Astrocyte (in vitro differentiated cells and primary cell): Measurements from ENCODE around the gene FGL2. TPM values are rescaled to one million over a fixed set of nuclear protein-coding genes. Genes with fewer than 3 reads are reported as not detected.

Source experiments
- DNase-seq: peaks from one replicate; pipeline ENCODE4 v3.0.0-alpha.2; 2010; ENCODE audit warnings: low read depth
- FAIRE-seq: peaks from 2 replicates; lab custom pipeline; 2011; peaks lifted over from hg19 to GRCh38; lab: Jason Lieb, UNC
- H2AFZ ChIP-seq: 2 replicates; pipeline ENCODE4 v1.6.0; 2012; ENCODE audit warnings: low read depth, low read length, inconsistent platforms
- H3K27ac ChIP-seq: 2 replicates; pipeline ENCODE4 v1.5.1; 2011; ENCODE audit warnings: low read depth, low read length, inconsistent platforms
- H3K27me3 ChIP-seq: 2 replicates; pipeline ENCODE4 v1.6.0; 2011; ENCODE audit warnings: low read length, inconsistent platforms; ENCODE audit not compliant: insufficient read depth
- H3K36me3 ChIP-seq: 2 replicates; pipeline ENCODE4 v1.5.1; 2011; ENCODE audit warnings: low read length, inconsistent platforms; ENCODE audit not compliant: insufficient read depth
- H3K4me1 ChIP-seq: 2 replicates; pipeline ENCODE4 v1.5.1; 2011; ENCODE audit warnings: low read length, inconsistent platforms; ENCODE audit not compliant: insufficient read depth
- H3K4me2 ChIP-seq: 2 replicates; pipeline ENCODE4 v1.6.0; 2012; ENCODE audit warnings: low read length, inconsistent platforms
- H3K4me3 ChIP-seq: 2 replicates; pipeline ENCODE4 v1.5.1; 2011; ENCODE audit warnings: low read depth, mild to moderate bottlenecking, low read length, inconsistent platforms; ENCODE audit not compliant: insufficient read depth
- H3K79me2 ChIP-seq: 2 replicates; pipeline ENCODE4 v1.6.0; 2012; ENCODE audit warnings: mild to moderate bottlenecking, low read length, inconsistent platforms; ENCODE audit not compliant: insufficient read depth
- H3K9ac ChIP-seq: 2 replicates; pipeline ENCODE4 v1.6.0; 2012; ENCODE audit warnings: mild to moderate bottlenecking, low read length, inconsistent platforms
- H3K9me3 ChIP-seq: 2 replicates; pipeline ENCODE4 v1.5.1; 2012; ENCODE audit warnings: low read depth, mild to moderate bottlenecking, low read length, inconsistent platforms; ENCODE audit not compliant: insufficient read depth
- H4K20me1 ChIP-seq: 2 replicates; pipeline ENCODE4 v1.6.0; 2012; ENCODE audit warnings: low read length, inconsistent platforms; ENCODE audit not compliant: insufficient read depth
- H3K27ac Mint-ChIP-seq: one replicate; pipeline ENCODE4 v1.8.0; 2021; ENCODE audit warnings: mild to moderate bottlenecking, mixed read lengths; ENCODE audit not compliant: unreplicated experiment
- H3K27me3 Mint-ChIP-seq: one replicate; pipeline ENCODE4 v1.8.0; 2021; ENCODE audit warnings: low read depth, mixed read lengths; ENCODE audit not compliant: unreplicated experiment
- H3K36me3 Mint-ChIP-seq: one replicate; pipeline ENCODE4 v1.8.0; 2021; ENCODE audit warnings: low read depth, mixed read lengths; ENCODE audit not compliant: unreplicated experiment
- H3K4me1 Mint-ChIP-seq: one replicate; pipeline ENCODE4 v1.8.0; 2021; ENCODE audit warnings: low read depth, mixed read lengths; ENCODE audit not compliant: unreplicated experiment
- H3K4me3 Mint-ChIP-seq: one replicate; pipeline ENCODE4 v1.8.0; 2021; ENCODE audit warnings: mild to moderate bottlenecking, moderate library complexity, mixed read lengths; ENCODE audit not compliant: unreplicated experiment
- H3K9me3 Mint-ChIP-seq: one replicate; pipeline ENCODE4 v1.8.0; 2021; ENCODE audit warnings: mild to moderate bottlenecking, mixed read lengths; ENCODE audit not compliant: unreplicated experiment
- EZH2 ChIP-seq: IDR thresholded peaks from 2 replicates; pipeline ENCODE4 v1.6.1; 2012; ENCODE audit warnings: mild to moderate bottlenecking, low read length, inconsistent platforms; ENCODE audit not compliant: insufficient read depth
- total RNA-seq: library from RNA; stranded (reverse); gene quantifications from 2 replicates; pipeline ENCODE4 v1.2.1, GENCODE V29; 2021
- TF ChIP-seq, protein P1 (sequence below): IDR thresholded peaks from 2 replicates; pipeline ENCODE4 v1.5.1; 2011; ENCODE audit warnings: low read depth, mild to moderate bottlenecking, inconsistent platforms, low read length, moderate library complexity; ENCODE audit not compliant: insufficient read depth

The FGL2 gene
- total RNA-seq, 1 donor from 2014 or later: not detected

DNA sequence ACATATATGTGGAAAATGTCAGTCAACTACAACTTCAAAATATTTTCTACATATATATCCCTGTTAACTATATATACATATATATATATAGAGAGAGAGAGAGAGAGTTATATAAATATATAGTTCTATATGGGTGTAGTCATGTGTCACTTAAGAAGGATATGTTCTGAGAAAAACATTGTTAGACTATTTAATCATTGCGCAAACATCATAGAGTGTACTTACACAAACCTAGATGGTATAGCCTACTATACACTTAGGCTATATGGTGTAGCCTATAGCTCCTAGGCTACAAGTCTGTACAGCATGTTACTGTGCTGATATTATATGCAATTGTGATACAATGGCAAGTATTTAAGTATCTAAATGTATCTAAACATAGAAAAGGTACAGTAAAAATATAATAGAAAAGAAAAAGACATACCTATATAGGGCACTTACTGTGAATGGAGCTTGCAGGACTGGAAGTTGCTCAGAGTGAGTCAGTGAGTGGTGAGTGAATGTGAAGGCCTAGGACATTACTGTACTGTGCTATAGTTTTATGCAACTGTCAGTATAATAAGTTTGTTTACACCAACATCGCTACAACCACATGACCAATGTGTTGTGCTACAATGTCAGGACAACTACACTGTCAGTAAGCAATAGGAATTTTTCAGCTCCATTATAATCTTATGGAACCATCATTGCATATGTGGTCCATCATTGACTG lies 18.0 kb upstream of the FGL2 start:
- no peak overlapping the region for H3K27ac ChIP-seq
- no peaks in the 10 kb centered on the region for H3K27me3 ChIP-seq
- no peaks in the 10 kb centered on the region for H3K4me1 Mint-ChIP-seq
- H3K79me2 ChIP-seq: no peaks in the 10 kb centered on the region
- no peak overlapping the region for H3K4me2 ChIP-seq
- DNase-seq: no peak
- TF ChIP-seq EZH2: no peak
- TF ChIP-seq, protein P1, sequence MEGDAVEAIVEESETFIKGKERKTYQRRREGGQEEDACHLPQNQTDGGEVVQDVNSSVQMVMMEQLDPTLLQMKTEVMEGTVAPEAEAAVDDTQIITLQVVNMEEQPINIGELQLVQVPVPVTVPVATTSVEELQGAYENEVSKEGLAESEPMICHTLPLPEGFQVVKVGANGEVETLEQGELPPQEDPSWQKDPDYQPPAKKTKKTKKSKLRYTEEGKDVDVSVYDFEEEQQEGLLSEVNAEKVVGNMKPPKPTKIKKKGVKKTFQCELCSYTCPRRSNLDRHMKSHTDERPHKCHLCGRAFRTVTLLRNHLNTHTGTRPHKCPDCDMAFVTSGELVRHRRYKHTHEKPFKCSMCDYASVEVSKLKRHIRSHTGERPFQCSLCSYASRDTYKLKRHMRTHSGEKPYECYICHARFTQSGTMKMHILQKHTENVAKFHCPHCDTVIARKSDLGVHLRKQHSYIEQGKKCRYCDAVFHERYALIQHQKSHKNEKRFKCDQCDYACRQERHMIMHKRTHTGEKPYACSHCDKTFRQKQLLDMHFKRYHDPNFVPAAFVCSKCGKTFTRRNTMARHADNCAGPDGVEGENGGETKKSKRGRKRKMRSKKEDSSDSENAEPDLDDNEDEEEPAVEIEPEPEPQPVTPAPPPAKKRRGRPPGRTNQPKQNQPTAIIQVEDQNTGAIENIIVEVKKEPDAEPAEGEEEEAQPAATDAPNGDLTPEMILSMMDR: no peak
- H3K4me3 Mint-ChIP-seq: no peak overlapping the region
- no peaks in the 10 kb centered on the region for H3K9me3 ChIP-seq
- H3K36me3 Mint-ChIP-seq: no peaks in the 10 kb centered on the region
- no peak overlapping the region for H3K4me3 ChIP-seq
- no peak for FAIRE-seq
- no peak overlapping the region for H3K9ac ChIP-seq
- H3K27me3 Mint-ChIP-seq: no peaks in the 10 kb centered on the region
- H3K27ac Mint-ChIP-seq: no peak overlapping the region
- no peak overlapping the region for H2AFZ ChIP-seq
- peaks cover 11% of the 10 kb centered on the region for H3K9me3 Mint-ChIP-seq
- H3K36me3 ChIP-seq: no peaks in the 10 kb centered on the region
- no peaks in the 10 kb centered on the region for H4K20me1 ChIP-seq
- no peaks in the 10 kb centered on the region for H3K4me1 ChIP-seq

DNA sequence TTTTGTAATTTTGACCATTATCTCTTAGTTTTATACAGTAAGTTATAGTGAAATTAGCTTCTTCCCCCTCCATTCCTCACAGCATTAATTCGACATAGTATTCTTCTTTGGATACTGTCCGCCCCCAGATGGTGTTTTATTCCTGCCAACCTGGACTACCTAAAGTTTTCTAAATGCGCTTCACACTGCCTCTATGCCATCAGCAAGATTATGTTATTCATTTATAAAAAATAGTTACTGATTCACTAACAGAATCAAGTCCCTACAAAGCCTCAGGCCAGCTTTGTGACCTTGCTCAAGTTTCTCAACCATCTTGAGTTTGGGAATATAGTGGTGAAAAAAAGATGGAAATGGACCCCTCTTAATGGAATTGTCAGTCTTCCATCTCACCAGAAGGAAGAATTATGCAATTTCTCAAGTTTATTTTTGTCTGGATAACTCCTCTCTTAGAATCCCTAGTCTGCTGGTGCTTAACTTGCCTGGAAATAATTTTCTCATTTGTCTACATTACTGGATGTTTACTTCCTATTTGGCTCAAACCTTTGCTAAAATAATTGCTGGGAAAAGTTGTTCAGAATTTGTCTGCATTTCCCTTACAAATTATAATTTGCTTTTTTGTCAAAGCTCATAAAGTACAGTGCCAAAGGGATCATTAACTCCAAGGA lies 16.7 kb upstream of the FGL2 start:
- no peaks in the 10 kb centered on the region for H3K27me3 ChIP-seq
- H3K27ac ChIP-seq: no peak overlapping the region
- H3K79me2 ChIP-seq: no peaks in the 10 kb centered on the region
- peaks cover 11% of the 10 kb centered on the region for H3K9me3 Mint-ChIP-seq
- H3K36me3 Mint-ChIP-seq: no peaks in the 10 kb centered on the region
- H3K36me3 ChIP-seq: no peaks in the 10 kb centered on the region
- FAIRE-seq: no peak
- no peak overlapping the region for H3K4me3 ChIP-seq
- H4K20me1 ChIP-seq: no peaks in the 10 kb centered on the region
- H3K4me3 Mint-ChIP-seq: no peak overlapping the region
- H3K9me3 ChIP-seq: no peaks in the 10 kb centered on the region
- H3K4me1 ChIP-seq: no peaks in the 10 kb centered on the region
- H3K9ac ChIP-seq: no peak overlapping the region
- no peak overlapping the region for H2AFZ ChIP-seq
- no peaks in the 10 kb centered on the region for H3K4me1 Mint-ChIP-seq
- DNase-seq: no peak
- H3K4me2 ChIP-seq: no peak overlapping the region
- TF ChIP-seq EZH2: no peak
- TF ChIP-seq, protein P1: no peak
- no peaks in the 10 kb centered on the region for H3K27me3 Mint-ChIP-seq
- no peak overlapping the region for H3K27ac Mint-ChIP-seq

DNA sequence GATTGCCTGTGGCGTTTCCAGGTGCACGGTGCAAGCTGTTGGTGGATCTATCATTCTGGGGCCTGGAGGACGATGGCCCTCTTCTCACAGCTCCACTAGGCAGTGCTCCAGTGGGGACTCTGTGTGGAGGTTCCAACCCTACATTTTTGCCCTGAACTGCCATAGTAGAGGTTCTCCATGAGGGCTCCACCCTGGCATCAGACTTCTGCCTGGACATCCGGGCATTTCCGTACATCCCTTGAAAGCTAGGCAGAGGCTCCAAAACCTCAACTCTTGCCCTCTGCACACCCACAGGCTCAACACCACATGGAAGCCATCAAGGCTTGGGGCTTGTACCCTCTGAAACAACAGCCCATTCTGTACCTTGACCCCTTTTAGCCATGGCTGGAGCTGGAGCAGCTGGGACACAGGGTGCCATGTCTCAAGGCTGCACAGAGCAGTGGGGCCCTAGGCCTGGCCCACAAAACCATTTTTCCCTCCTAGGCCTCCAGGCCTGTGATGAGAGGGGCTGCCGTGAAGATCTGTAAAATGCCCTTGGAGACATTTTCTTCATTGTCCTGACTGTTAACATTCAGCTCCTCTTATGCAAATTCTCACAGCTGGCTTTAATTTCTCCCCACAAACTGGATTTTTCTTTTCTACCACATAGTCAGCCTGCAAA lies 10.0 kb upstream of the FGL2 start:
- no peak overlapping the region for H3K9ac ChIP-seq
- H2AFZ ChIP-seq: no peak overlapping the region
- no peaks in the 10 kb centered on the region for H3K4me1 ChIP-seq
- H3K4me3 ChIP-seq: no peak overlapping the region
- peaks cover 3% of the 10 kb centered on the region for H3K36me3 Mint-ChIP-seq
- no peak for DNase-seq
- H3K9me3 Mint-ChIP-seq: peaks cover 15% of the 10 kb centered on the region
- no peak overlapping the region for H3K27ac Mint-ChIP-seq
- H3K4me3 Mint-ChIP-seq: no peak overlapping the region
- H3K36me3 ChIP-seq: no peaks in the 10 kb centered on the region
- no peak overlapping the region for H3K4me2 ChIP-seq
- no peaks in the 10 kb centered on the region for H3K4me1 Mint-ChIP-seq
- H3K27ac ChIP-seq: no peak overlapping the region
- no peaks in the 10 kb centered on the region for H3K27me3 ChIP-seq
- H4K20me1 ChIP-seq: no peaks in the 10 kb centered on the region
- no peaks in the 10 kb centered on the region for H3K79me2 ChIP-seq
- no peak for FAIRE-seq
- H3K9me3 ChIP-seq: peaks cover 9% of the 10 kb centered on the region
- TF ChIP-seq, protein P1: no peak
- TF ChIP-seq EZH2: no peak
- H3K27me3 Mint-ChIP-seq: no peaks in the 10 kb centered on the region
